Keratinocyte (primary cell): ENCODE results near the gene WDR45B. TPM values are rescaled to one million over a fixed set of nuclear protein-coding genes. Genes with fewer than 3 reads are reported as not detected.
"Not testable (repeated sequence)": the region's sequence is repeated elsewhere in the genome, so short reads cannot be mapped to it uniquely, and the experiment has no call there.

Source experiments
- DNase-seq: peaks from one replicate; pipeline ENCODE4 v3.0.0-alpha.2; 2011; ENCODE audit warnings: low read depth, missing footprints, low spot score
- FAIRE-seq: peaks from 2 replicates; lab custom pipeline; 2011; peaks lifted over from hg19 to GRCh38; lab: Jason Lieb, UNC
- H2AFZ ChIP-seq: 2 replicates; pipeline ENCODE4 v1.6.0; 2012; ENCODE audit warnings: low read length, control low read depth, inconsistent platforms; ENCODE audit not compliant: control insufficient read depth
- H3K27ac ChIP-seq: 2 replicates; pipeline ENCODE4 v1.5.1; 2011; ENCODE audit warnings: low read length; ENCODE audit not compliant: control insufficient read depth, insufficient read depth
- H3K27me3 ChIP-seq: 3 replicates; pipeline ENCODE4 v1.6.0; 2011; ENCODE audit warnings: low read length; ENCODE audit not compliant: control insufficient read depth, insufficient read depth; ENCODE audit errors: extremely low read depth
- H3K36me3 ChIP-seq, 2 experiments: 2 replicates in 1 of 2; 3 replicates in 1 of 2; pipeline ENCODE4 v1.5.1; 2011; ENCODE audit warnings: low read length in 2 of 2, mild to moderate bottlenecking in 1 of 2; ENCODE audit not compliant: control insufficient read depth in 2 of 2, insufficient read depth in 2 of 2; ENCODE audit errors: extremely low read depth in 1 of 2
- H3K4me1 ChIP-seq: 3 replicates; pipeline ENCODE4 v1.5.1; 2011; ENCODE audit warnings: low read length; ENCODE audit not compliant: control insufficient read depth, insufficient read depth; ENCODE audit errors: extremely low read depth
- H3K4me2 ChIP-seq: 3 replicates; pipeline ENCODE4 v1.6.0; 2011; ENCODE audit warnings: low read depth, low read length; ENCODE audit not compliant: control insufficient read depth, insufficient read depth; ENCODE audit errors: extremely low read depth
- H3K4me3 ChIP-seq, 3 experiments: fragments of 200-600 bp in 1 of 3; sonication (generic) in 1 of 3; 2 replicates in 2 of 3; 3 replicates in 1 of 3; pipeline ENCODE4 v1.5.1; 2011 to 2016; ENCODE audit warnings: low read length in 3 of 3, mild to moderate bottlenecking in 3 of 3, control low read depth in 2 of 3, inconsistent platforms in 1 of 3, low read depth in 1 of 3, mixed read lengths in 1 of 3, mixed run types in 1 of 3, moderate library complexity in 1 of 3; ENCODE audit not compliant: control insufficient read depth in 2 of 3, insufficient read depth in 2 of 3; ENCODE audit errors: extremely low read depth in 1 of 3
- H3K79me2 ChIP-seq: 2 replicates; pipeline ENCODE4 v1.6.0; 2012; ENCODE audit warnings: low read length; ENCODE audit not compliant: control insufficient read depth, insufficient read depth
- H3K9ac ChIP-seq: 3 replicates; pipeline ENCODE4 v1.6.0; 2011; ENCODE audit warnings: low read length; ENCODE audit not compliant: control insufficient read depth, insufficient read depth; ENCODE audit errors: extremely low read depth
- H3K9me1 ChIP-seq: 3 replicates; pipeline ENCODE4 v1.6.0; 2011; ENCODE audit warnings: low read length; ENCODE audit not compliant: control insufficient read depth, insufficient read depth; ENCODE audit errors: extremely low read depth
- H3K9me3 ChIP-seq: 2 replicates; pipeline ENCODE4 v1.5.1; 2012; ENCODE audit warnings: low read depth, low read length; ENCODE audit not compliant: control insufficient read depth
- H4K20me1 ChIP-seq: 3 replicates; pipeline ENCODE4 v1.6.0; 2011; ENCODE audit warnings: low read length; ENCODE audit not compliant: control insufficient read depth, insufficient read depth; ENCODE audit errors: extremely low read depth
- EZH2 ChIP-seq: IDR thresholded peaks from one replicate; pipeline ENCODE4 v1.6.1; 2012; ENCODE audit warnings: inconsistent platforms, mild to moderate bottlenecking, low read length, moderate library complexity
- dilution Hi-C: fragments of 300-500 bp; cut with MboI; formaldehyde crosslinking; loops from one replicate; pipeline ENCODE4 v1.7.0; 2020; ENCODE audit warnings: low sequenced_read_pairs; ENCODE audit not compliant: extremely low pct_ligation_motif_present
- polyA plus RNA-seq, 5 experiments: library from polyadenylated mRNA; depleted of rRNA in 3 of 5; stranded (reverse) in 3 of 5; stranded (forward) in 1 of 5; unstranded in 1 of 5; fragments of >200 nt; gene quantifications; 1 replicate in 1 of 5; 2 replicates in 3 of 5; 3 replicates in 1 of 5; pipeline versions ENCODE4 v1.2.1 to v1.2.3, GENCODE V29; 2011 to 2012; ENCODE audit warnings: missing spikeins in 2 of 5, low read depth in 1 of 5, low replicate concordance in 1 of 5
- TF ChIP-seq, protein P1 (sequence below), 3 experiments: IDR thresholded peaks in 1 of 3; conservative IDR thresholded peaks in 1 of 3; optimal IDR thresholded peaks in 1 of 3; 2 replicates in 2 of 3; 3 replicates in 1 of 3; pipeline versions ENCODE3 to v1.5.1; 2011; ENCODE audit warnings: low read length in 3 of 3, mild to moderate bottlenecking in 3 of 3, moderate library complexity in 2 of 3, control low read depth in 1 of 3, inconsistent platforms in 1 of 3; ENCODE audit not compliant: insufficient read depth in 2 of 3; ENCODE audit errors: extremely low read depth in 1 of 3

Gene WDR45B
- polyA plus RNA-seq, 1 donor (not counting 4 experiments of a cell fraction or from before 2014, with no cell fraction given) = 77.2 TPM

DNA sequence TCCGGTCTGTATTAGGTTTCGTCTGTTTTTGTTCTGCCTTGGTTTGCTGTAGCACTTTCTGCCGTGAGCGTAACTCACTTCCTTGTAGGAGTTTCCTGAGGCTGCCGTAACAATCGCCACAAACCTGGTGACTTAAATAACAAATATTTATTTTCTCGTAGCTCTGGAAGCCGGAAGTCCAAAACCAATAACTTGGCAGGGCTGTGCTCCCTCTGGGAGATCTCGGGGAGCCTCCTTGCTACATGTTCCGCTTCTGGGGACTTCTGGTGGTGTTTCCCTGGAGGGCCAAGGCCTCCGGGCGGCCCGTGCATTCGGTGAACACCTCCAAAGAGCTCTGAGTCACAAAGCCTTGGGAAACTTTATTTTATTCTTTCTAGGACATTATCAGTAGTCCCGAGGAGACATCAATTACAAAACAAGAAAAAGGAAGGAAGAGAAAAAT, 6.8 kb upstream of the WDR45B start:
- TF ChIP-seq, protein P1, sequence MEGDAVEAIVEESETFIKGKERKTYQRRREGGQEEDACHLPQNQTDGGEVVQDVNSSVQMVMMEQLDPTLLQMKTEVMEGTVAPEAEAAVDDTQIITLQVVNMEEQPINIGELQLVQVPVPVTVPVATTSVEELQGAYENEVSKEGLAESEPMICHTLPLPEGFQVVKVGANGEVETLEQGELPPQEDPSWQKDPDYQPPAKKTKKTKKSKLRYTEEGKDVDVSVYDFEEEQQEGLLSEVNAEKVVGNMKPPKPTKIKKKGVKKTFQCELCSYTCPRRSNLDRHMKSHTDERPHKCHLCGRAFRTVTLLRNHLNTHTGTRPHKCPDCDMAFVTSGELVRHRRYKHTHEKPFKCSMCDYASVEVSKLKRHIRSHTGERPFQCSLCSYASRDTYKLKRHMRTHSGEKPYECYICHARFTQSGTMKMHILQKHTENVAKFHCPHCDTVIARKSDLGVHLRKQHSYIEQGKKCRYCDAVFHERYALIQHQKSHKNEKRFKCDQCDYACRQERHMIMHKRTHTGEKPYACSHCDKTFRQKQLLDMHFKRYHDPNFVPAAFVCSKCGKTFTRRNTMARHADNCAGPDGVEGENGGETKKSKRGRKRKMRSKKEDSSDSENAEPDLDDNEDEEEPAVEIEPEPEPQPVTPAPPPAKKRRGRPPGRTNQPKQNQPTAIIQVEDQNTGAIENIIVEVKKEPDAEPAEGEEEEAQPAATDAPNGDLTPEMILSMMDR (optimal IDR thresholded peaks at IDR 0.05 in 1 of 3, IDR thresholded peaks at IDR 0.05 in 1 of 3, conservative IDR thresholded peaks at IDR 0.05 in 1 of 3; ENCODE audit: extremely low read depth in 1 of 3, insufficient read depth in 2 of 3, low read length in 3 of 3) = no peak
- no peak for TF ChIP-seq EZH2
- no peak overlapping the region for H3K4me3 ChIP-seq
- H3K9me3 ChIP-seq = no peaks in the 10 kb centered on the region
- H4K20me1 ChIP-seq = no peaks in the 10 kb centered on the region
- H3K27me3 ChIP-seq = no peaks in the 10 kb centered on the region
- H3K79me2 ChIP-seq = no peaks in the 10 kb centered on the region
- peaks cover 0 to 1% of the 10 kb centered on the region in 2 experiments for H3K36me3 ChIP-seq
- no peak for DNase-seq
- H3K4me2 ChIP-seq = no peak overlapping the region
- H2AFZ ChIP-seq = no peak overlapping the region
- no peaks in the 10 kb centered on the region for H3K4me1 ChIP-seq
- dilution Hi-C loops = no loop called here
- H3K9ac ChIP-seq = no peak overlapping the region
- no peak overlapping the region for H3K27ac ChIP-seq
- no peak for FAIRE-seq
- no peaks in the 10 kb centered on the region for H3K9me1 ChIP-seq

DNA sequence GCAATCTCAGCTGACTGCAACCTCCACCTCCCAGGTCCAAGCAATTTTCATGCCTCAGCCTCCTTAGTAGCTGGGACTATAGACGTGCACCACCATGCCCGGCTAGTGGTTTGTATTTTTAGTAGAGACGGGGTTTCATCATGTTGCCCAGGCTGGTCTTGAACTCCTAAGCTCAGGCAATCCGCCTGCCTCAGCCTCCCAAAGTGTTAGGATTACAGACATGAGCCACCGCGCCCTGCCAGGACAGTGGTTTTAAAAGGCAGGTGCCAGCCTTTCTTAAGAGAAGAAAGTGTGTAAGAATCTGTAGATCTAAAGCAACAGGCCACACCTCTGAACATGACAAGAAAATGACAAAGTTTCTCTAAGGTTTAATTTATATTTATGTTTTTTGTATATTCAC, 6.4 kb upstream of the WDR45B start:
- H3K9me3 ChIP-seq, H3K36me3 ChIP-seq, H3K27ac ChIP-seq, H3K9me1 ChIP-seq, H2AFZ ChIP-seq, H3K4me2 ChIP-seq, H3K27me3 ChIP-seq, DNase-seq, H3K4me3 ChIP-seq, H3K9ac ChIP-seq, H4K20me1 ChIP-seq, H3K79me2 ChIP-seq, dilution Hi-C loops, H3K4me1 ChIP-seq, FAIRE-seq: not testable (repeated sequence)
